Testis (tissue), 3 donors: ENCODE data around the gene CNNM3. TPM values are rescaled to one million over a fixed set of nuclear protein-coding genes. Genes with fewer than 3 reads are reported as not detected.
A peak's percentile ranks its signal among the peaks of the same experiment; 100 is the strongest.

Experiments used
- DNase-seq: peaks from one replicate; pipeline ENCODE4 v3.0.0-alpha.2; 2019
- H3K27ac ChIP-seq, 2 donors: fragments of 200-600 bp; sonication (generic); one replicate each; pipeline ENCODE4 v1.5.1; 2019
- H3K27me3 ChIP-seq: fragments of 200-600 bp; sonication (generic); one replicate; pipeline ENCODE4 v1.5.1; 2019
- H3K36me3 ChIP-seq: fragments of 200-600 bp; sonication (generic); one replicate; pipeline ENCODE4 v1.5.1; 2017; ENCODE audit warnings: low read depth; ENCODE audit errors: missing control alignments
- H3K4me1 ChIP-seq: fragments of 200-600 bp; sonication (generic); one replicate; pipeline ENCODE4 v1.5.1; 2019
- H3K4me3 ChIP-seq, 2 donors: fragments of 200-600 bp; sonication (generic); one replicate each; pipeline ENCODE4 v1.5.1; 2017 to 2019
- H3K9me3 ChIP-seq: fragments of 200-600 bp; sonication (generic); one replicate; pipeline ENCODE4 v1.5.1; 2017
- POLR2A ChIP-seq: fragments of 450-650 bp; IDR thresholded peaks from one replicate; pipeline ENCODE4 v1.6.1; 2017; ENCODE audit warnings: antibody characterized with exemption, mild to moderate bottlenecking, moderate library complexity
- WGBS, 2 donors: methylation state at CpG; one replicate each; pipeline ENCODE4 v1.1.5; 2018; 5-methylcytosine and 5-hydroxymethylcytosine counted together
- intact Hi-C: fragments of 100-400 bp; cut with DNase I; formaldehyde crosslinking; loops from one replicate; pipeline ENCODE4 v1.15.1; 2023; ENCODE audit warnings: low total_unique reads
- polyA plus RNA-seq: library from polyadenylated mRNA; stranded (reverse); fragments of 350-450 nt; fragmentation: Illumina TruSeq; extraction: RNeasy Lipid Tissue Mini Kit (QIAGEN cat#74804); gene quantifications from one replicate; pipeline ENCODE4 v1.2.3, GENCODE V29; 2014; ENCODE audit warnings: low read depth, low replicate concordance; ENCODE audit not compliant: insufficient read depth
- total RNA-seq, 2 donors: library from RNA; depleted of rRNA; stranded (reverse); fragments of >200 nt; gene quantifications; one replicate each; pipeline ENCODE4 v1.2.3, GENCODE V29; 2016
- TF ChIP-seq, protein P1 (sequence below), 3 experiments: fragments of 450-650 bp in 2 of 3; fragments of 200-600 bp in 1 of 3; sonication (generic) in 1 of 3; IDR thresholded peaks; one replicate each; pipeline ENCODE4 v1.5.1; 2016 to 2019; ENCODE audit warnings: antibody characterized with exemption in 3 of 3, mild to moderate bottlenecking in 2 of 3, moderate library complexity in 1 of 3

The CNNM3 gene
- total and polyA plus RNA-seq, 3 donors from 2014 or later = 32.2 to 33.6 (median 33.5) TPM

DNA sequence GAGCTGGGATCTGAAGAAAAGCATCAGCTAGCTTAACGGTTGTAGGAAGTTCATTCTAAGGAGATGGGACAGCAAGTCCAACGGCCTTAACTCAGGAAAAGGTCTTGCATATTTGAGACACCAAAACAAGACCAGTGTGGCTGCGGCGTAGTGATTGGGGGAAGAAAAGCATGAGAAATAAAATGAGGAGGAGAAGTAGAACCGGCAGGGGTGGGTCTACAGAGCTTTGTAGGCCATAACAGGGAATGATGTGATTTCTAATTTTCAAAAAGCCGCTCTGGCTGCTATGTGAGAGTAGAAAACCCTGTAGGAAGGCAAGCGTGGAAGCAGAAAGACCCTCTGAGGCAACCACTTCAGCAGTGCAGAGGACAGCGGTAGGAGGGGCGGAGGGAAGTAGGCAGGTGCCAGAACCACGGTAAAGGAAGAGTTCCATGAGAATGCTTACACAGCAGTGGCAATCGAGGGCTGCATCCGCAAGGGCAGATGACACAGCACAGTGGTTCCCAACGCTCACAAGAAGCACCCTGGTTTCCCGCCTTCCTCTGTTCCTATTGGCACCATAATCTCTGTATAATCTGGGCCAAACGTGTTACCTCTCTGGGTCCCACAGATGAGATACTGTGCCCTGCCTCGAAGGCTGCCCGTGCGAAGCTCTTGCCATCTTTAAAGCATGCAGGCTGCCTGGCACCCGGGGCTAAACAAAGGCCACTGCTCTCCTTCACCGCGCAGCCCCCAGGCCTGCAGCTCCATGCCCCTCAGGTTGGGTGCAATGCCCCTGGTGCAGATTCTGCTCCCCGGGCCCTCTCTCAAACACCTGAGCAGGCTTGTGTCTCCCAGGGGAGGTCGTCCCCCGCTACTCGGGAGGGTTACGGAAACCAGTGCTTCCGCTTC lies 41.0 kb downstream of the CNNM3 start:
- intact Hi-C loops = no loop called here
- DNase-seq = peak; percentile 31
- peaks cover 15% of the 10 kb centered on the region for H3K4me1 ChIP-seq
- H3K9me3 ChIP-seq = no peaks in the 10 kb centered on the region
- peak overlapping the region; percentile 68 to 78 for H3K4me3 ChIP-seq
- no peaks in the 10 kb centered on the region for H3K36me3 ChIP-seq
- H3K27me3 ChIP-seq = no peaks in the 10 kb centered on the region
- no peak for TF ChIP-seq POLR2A
- TF ChIP-seq, protein P1, sequence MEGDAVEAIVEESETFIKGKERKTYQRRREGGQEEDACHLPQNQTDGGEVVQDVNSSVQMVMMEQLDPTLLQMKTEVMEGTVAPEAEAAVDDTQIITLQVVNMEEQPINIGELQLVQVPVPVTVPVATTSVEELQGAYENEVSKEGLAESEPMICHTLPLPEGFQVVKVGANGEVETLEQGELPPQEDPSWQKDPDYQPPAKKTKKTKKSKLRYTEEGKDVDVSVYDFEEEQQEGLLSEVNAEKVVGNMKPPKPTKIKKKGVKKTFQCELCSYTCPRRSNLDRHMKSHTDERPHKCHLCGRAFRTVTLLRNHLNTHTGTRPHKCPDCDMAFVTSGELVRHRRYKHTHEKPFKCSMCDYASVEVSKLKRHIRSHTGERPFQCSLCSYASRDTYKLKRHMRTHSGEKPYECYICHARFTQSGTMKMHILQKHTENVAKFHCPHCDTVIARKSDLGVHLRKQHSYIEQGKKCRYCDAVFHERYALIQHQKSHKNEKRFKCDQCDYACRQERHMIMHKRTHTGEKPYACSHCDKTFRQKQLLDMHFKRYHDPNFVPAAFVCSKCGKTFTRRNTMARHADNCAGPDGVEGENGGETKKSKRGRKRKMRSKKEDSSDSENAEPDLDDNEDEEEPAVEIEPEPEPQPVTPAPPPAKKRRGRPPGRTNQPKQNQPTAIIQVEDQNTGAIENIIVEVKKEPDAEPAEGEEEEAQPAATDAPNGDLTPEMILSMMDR (IDR thresholded peaks at IDR 0.05) = no peak
- 11 to 12% methylated on average over 22 to 27 of the region's 27 CpGs for WGBS, 2 donors
- peak overlapping the region in 1 of 2 donors; percentile 76 for H3K27ac ChIP-seq

DNA sequence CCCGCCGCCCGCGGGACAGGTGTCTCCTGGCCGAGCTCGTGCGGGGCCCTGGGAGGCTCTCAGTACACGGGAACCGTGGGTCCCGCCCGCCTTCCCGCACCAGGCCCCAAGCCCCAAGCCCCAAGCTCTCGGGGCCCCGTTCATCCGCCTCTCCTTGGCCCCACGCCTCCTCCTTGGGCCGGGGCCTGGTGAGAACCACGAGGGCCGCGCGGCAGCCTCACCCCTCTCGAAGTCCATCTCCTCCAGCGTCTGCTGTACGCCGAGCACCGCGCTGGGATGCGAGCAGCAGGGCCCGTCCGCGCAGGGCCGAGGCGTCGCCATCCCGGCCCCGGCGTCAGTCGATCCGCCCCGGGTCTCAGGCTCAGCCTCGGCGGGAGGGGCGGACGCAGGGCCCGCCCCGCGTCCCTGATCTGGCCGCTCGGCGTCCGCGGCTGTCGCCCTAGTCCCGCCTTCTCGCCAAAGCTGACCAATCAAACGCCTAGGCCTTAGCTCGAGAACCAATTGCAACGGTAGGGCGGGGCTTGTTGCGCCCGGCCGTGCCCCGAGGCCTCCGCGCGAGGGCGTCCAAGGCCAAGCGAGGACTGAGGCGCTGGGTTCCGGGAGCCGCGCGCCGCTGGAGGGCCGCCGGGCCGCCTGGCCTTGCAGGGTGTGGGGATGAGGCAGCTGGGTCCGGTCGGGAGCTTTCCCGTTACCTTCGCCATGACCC lies 41.8 kb downstream of the CNNM3 start, which contains the start of gene ANKRD39:
ANKRD39 (minus strand) TSS at position 350 of the 706 bp plus-strand sequence; CDS start at position 321, 29 bp downstream.
- intact Hi-C loops = no loop called here
- peaks cover 15% of the 10 kb centered on the region for H3K4me1 ChIP-seq
- 1 to 2% methylated on average over 13 to 49 of the region's 81 CpGs for WGBS, 2 donors

DNA sequence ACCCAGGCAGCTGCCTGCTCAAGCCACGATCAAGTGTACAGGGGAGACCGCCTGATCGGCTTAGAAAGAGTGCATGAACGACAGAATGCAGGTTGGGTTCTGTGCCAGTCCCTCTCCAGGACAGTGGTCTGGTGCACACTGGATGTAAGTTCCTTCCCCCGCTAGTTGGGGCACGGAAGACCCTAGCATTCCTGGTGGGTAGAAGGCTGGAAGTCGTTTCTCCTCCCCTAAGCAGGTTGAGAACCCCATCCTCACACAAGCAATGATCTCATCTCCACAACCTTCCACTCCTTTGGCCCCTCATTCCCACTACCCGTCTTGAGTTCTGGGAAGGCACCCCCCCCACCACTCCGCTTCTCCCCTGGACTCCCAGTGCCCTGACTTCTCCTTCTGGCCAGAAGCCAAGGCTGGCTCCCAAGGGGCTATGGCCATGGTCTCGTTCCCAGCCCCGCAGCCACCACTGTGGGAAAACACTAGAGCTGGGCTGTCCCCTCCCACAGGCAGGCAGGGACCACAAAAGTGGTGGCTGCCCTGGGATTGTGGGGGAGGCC lies 43.1 kb downstream of the CNNM3 start:
- intact Hi-C loops = no loop called here

More for the DNA sequence above, 41.8 kb downstream of the CNNM3 start, which contains the start of gene ANKRD39:
- peak within 1 kb of the TSS; percentile 45 to 76 for H3K27ac ChIP-seq
- H3K4me3 ChIP-seq = peak within 1 kb of the TSS; percentile 68 to 78
- DNase-seq = peak; percentile 98
- no peaks in the 10 kb centered on the region for H3K27me3 ChIP-seq
- H3K9me3 ChIP-seq = no peaks in the 10 kb centered on the region
- no peaks in the 10 kb centered on the region for H3K36me3 ChIP-seq
- TF ChIP-seq, protein P1 (IDR thresholded peaks at IDR 0.05) = peak; percentile 86 to 94 (median 94)
- peak; percentile 59 for TF ChIP-seq POLR2A

DNA sequence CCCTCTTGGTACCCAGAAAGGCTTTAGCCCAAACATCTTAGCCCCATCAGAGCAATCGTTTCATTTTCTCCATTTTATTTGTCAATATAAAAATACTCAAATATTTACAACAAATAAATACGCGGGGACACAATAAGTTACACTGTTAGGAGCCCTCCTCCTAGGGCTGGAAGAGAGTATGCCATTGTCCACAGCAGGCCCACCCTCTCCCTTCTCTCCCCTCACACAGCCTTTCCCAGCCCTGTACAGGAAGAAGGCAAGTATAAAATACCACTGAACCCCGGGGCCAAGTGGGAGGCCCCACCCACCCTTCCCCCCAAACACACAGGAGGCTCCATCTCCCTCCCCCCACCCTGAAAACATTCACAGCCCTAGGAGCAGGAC lies 43.6 kb downstream of the CNNM3 start:
- intact Hi-C loops = no loop called here
- DNase-seq = no peak
- 31 to 47% methylated on average over 4 of the region's 4 CpGs for WGBS, 2 donors
- Histone ChIP-seq H3K36me3 (no peaks in the 10 kb centered on the region), H3K27me3 (no peaks in the 10 kb centered on the region), H3K4me3 (no peak overlapping the region), H3K27ac (no peak overlapping the region), H3K9me3 (no peaks in the 10 kb centered on the region), H3K4me1 (peaks cover 15% of the 10 kb centered on the region)
- TF ChIP-seq POLR2A = no peak
- TF ChIP-seq, protein P1 (IDR thresholded peaks at IDR 0.05) = no peak

More for the DNA sequence above, 43.1 kb downstream of the CNNM3 start:
- Histone ChIP-seq H3K4me3 (peak overlapping the region in 1 of 2 donors; percentile 68), H3K27me3 (no peaks in the 10 kb centered on the region), H3K9me3 (no peaks in the 10 kb centered on the region), H3K36me3 (no peaks in the 10 kb centered on the region), H3K27ac (peak overlapping the region in 1 of 2 donors; percentile 76), H3K4me1 (peaks cover 15% of the 10 kb centered on the region)
- no peak for DNase-seq
- no peak for TF ChIP-seq POLR2A
- TF ChIP-seq, protein P1 (IDR thresholded peaks at IDR 0.05) = no peak
- 36 to 40% methylated on average over 10 to 11 of the region's 11 CpGs for WGBS, 2 donors
